OCI-LY3 (cell line): ENCODE results near the gene EIF4E1B.

Experiments
- CTCF ChIP-seq: fragments of 200-600, 300-600 bp; sonication (generic); IDR thresholded peaks from 2 replicates; pipeline ENCODE4 v1.5.1; 2014; ENCODE audit warnings: antibody characterized with exemption, low read length, low read depth
- EZH2phosphoT487 ChIP-seq: fragments of 200-600 bp; shearing (Covaris generic); IDR thresholded peaks from 2 replicates; pipeline ENCODE4 v1.6.1; 2018; ENCODE audit warnings: antibody characterized with exemption, mixed run types, low read depth

GRCh38 chr5:176629317-176629852 is 1.1 kb upstream of the EIF4E1B start:
- TF ChIP-seq CTCF (no peak), EZH2phosphoT487 (no peak)
